Measurements from ENCODE around the gene PRDM16.

Gene PRDM16

GRCh38 chr1:3249231-3249630 lies 180.2 kb downstream of the PRDM16 start:
- no peak for DNase-seq

DNA sequence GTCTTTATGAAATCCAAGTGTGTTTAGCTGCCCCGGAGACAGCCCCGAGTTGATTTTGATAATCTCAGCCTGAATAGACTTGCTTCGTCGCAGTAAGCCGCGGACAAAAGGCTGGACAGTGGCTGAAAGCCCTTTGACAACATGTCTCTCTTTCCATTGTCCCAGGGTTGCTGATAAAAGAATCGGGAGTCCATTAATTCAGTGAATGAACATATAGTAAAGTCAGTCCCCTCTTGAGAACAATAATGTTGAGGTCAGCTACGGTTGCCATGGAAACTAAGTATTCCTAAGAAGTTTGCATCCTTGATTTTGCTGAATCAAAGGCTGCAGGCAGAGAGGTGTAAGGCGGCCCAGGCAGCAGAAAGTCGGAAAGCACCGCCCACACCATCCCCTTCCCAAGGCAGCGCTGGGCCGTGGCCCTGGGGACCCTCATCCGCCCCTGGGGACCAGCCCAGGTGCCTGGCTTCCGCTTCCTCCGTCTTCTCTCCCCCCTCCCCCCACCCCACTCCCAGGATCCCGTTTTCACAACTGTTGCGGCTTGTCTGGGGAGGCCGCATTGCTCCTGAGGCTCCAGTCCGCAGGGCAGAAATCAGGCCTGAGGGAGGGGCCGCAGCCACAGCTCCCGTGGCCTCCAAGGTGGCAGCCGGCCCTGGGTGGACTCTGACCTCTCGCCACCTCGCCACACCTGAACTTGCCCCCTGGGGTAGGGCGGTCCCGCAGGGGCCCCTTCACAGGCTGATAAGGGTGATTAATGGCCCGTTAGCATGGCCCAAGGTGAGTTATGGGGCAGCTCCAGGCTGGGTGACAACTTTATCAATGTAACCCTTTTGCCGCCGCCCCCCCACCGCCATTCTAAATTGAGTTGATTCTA lies 180.9 kb downstream of the PRDM16 start:
- no peak for DNase-seq

DNA sequence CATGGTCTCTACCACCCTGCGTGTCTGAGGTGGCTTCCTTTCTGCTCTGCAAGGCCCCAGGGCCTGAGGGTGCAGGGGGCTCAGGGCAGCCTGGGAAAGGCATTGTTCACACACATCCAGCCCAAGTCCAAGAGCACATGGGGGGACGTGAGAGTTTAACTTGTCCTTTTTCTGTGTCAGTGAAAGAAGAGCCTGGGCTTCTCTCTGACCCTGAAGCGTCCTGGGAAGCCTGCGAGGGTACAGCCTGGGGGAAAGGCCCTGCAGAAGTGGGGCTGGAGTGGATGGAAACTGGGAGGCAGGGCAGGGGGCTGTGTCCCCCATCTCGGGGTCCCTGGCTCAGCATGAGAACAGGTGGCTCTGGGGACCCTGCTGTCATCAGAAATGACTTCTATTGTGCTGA lies 181.6 kb downstream of the PRDM16 start:
- DNase-seq: no peak

DNA sequence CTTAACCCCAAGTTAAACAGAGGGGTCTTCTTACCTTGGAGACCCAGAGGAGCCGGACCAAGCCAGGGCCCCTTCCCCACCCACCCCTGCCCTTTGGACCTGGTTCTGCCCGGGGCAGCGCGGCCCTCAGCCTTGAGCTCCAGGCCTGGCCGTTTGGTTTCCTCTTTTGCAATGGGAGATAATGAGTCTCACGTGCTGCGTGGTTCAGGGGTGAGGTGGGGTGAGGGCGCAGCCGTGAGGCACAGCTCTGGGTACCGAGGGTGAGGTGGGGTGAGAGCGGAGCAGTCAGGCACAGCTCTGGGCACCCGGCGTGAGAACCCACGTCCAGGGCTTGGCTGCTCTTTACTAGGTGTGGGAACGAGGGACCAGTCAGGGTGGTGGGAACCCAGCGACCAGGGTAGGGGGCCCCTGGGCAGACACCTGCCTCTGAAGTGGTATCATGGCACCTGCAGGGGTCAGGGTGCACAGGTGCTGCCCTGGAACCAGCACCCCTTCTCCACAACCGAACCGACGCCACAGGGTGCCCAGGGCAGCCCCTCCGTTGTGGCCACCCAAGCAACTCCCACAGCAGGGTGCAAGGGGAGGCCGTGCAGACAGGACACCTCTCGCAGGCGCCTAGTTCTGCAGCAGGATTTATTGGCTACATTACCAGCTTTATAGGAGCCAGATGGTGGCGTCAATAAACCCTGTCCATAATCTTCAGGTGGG lies 182.2 kb downstream of the PRDM16 start:
- no peak for DNase-seq

DNA sequence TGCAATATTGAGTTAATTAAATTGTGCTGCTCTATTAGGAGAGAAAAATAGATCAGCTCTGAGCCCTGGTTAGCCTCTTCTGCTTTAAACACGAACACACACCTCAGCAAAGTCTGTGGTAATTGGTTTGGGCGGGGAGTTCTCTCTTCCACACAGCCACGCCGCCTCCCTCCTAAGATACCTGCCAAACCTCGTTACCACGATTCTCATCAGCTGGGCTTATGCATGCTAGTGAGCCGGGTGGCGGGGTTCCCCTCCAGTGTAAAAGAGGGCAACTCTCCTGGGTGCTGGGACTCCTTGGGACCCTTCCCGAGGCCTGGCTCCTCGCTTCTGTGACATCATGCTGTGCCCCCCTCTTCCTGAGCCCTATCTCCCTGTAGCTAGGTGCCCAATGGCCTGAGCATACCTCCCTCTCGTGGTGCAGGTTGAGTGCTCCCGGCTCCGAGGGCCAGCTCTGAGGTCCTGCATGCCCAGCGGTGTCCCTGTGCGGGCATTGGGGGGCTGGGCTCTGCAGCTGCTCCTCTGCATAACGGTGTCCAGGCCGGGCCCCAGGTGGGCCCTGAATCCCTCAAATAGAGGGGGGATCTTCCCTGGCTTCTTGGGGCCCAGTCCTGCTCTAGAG lies 182.9 kb downstream of the PRDM16 start:
- no peak for DNase-seq

DNA sequence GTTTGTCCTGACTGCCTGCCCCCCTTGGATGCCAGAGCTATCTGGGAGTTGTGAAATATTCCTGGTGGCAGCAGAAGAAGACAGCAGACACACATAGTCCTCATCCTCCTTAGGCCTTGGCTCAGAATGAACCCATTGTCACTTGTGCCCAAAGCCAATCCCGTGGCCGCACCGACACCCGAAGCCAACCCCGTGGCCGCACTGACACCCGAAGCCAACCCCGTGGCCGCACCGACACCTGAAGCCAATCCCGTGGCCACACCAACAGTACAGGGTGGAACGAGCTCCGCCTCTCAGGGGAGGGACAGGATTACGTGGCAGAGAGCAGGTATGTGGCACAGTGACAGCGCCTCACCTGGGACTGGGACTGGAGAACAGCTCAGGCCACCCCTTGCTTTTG lies 186.7 kb downstream of the PRDM16 start:
- DNase-seq: no peak

GRCh38 chr1:3257788-3258187 lies 188.8 kb downstream of the PRDM16 start:
- DNase-seq: no peak

DNA sequence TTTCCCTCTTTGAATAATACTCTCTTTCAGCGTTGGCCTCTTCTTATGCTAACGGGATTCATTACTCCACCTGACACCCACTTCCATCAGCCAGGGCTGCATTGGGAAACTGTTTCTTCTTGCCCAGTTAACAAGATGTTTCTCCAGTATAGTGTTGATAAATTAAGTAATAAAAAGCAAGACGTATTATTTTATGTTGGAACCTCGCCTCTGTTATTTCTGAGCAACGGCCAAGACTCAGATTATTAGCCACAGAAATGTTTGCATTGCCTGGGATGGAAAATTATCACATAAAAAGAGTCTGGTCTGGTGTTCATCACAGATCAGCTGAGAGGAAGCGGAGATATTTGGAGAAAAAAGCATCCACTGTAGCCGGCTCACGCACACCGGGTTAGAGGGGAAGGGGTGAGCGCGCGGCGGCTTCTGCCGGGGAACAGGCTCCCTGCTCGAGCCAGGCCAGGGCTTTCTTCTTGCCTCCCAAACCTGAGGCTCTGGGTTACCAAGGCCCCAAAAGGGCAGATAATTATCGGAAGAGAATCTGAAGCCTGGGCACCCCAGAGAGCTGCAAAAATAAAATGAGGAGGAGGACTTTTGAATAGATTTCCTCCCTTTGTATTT lies 189.5 kb downstream of the PRDM16 start:
- DNase-seq: no peak

DNA sequence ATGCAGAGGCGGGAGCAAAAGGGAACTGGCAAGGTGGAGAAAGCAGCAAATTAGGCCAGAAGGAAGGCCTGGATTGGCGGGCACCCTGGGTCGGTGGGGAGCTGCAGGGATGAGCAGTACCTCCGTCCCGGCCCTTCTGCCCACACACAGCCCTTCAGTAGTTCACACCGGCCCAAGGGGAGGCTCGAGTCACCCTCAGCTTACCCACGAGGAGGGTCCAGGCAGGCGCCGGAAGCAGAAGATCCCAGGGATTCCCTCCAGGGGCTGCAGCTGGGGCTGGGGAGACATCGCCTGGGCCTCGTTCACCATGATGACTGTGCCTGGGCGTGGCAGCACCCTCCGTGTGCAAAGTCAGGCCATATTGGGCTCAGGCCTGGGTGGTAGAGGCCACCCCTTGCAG lies 190.0 kb downstream of the PRDM16 start:
- DNase-seq: no peak

- no peak for DNase-seq
Observed at GRCh38 chr1:3261007-3261968, 192.3 kb downstream of the PRDM16 start.

GRCh38 chr1:3261969-3262579 lies 193.1 kb downstream of the PRDM16 start:
- DNase-seq: no peak

GRCh38 chr1:3262681-3263286 lies 193.8 kb downstream of the PRDM16 start:
- DNase-seq: no peak

DNA sequence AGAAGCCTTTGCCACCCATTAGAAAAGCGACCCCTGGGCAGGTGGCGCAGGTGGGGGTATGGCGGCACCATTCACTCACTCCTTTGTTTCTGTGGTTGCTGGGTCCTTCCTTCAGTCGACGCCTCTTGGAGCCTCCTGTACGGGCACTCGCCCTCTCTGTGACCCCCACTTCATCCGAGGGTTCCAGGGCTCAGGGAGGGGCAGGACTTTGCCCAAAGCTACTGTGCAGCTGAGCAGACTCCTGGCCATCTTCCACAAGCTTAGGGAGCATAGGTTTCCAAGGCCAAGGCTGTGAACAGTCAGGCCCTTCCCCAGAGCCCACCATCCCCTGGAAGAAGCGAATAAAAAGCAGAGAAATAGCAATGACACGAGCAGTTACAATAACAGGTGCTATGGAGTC lies 194.8 kb downstream of the PRDM16 start:
- DNase-seq: no peak

DNA sequence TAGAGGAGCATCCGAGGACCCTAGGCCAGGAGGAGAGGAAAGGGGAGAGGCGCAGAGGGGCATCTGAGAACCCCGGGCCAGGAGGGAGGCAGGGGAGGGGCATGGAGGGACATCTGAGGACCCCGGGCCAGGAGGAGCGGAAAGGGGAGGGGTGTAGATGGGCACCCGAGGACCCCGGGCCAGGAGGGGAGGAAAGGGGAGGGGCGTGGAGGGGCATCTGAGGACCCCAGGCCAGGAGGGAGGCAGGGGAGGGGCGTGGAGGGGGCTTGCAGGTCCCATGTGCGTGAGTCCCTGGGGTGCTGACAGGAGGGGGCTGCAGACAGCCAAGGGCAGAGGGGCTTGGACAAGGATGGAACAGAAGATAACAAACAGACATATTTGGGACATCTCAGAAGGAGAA lies 195.5 kb downstream of the PRDM16 start:
- DNase-seq: no peak

- DNase-seq: no peak
Observed at GRCh38 chr1:3265835-3266805, 197.1 kb downstream of the PRDM16 start.

DNA sequence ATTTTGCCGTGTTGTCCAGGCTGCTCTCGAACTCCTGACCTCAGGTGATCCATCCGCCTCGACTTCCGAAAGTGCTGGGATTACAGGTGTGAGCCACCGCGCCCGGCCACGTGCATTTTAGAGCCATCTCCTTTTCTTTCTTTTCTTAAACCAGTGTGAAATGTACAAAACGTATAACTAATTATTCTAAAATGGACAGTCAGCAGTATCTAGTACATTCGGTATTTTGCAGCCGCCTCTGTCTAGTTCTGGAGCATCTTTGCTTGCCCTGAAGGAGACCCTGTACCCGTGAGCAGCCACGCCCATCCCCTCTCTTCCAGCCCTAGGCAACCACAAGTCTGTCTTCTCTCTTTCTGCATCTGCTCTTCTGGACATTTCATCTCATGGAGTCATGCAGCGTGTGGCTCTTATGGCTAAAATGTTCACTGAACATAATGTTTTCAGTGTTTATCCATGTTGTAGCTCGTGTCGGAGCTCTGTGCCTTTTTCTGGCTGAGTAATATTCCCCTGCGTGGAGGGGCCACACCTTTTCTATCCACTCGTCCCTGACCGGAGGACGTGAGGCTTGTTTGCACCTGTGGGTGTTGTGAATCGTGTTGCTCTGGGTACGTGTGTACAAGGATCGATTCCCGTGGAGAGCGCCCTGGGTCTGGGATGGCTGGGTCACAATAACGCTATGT lies 198.0 kb downstream of the PRDM16 start:
- DNase-seq: no peak

GRCh38 chr1:3267550-3268270 lies 198.7 kb downstream of the PRDM16 start:
- DNase-seq: no peak

- no peak for DNase-seq
Observed at GRCh38 chr1:3268281-3268680, 199.3 kb downstream of the PRDM16 start.

All from CD4-positive, alpha-beta T cell treated with Interleukin-4 for 1 hour (primary cell).